WTC11 (cell line): ENCODE results near the gene HYCC2. TPM values are rescaled to one million over a fixed set of nuclear protein-coding genes. Genes with fewer than 3 reads are reported as not detected.

Experiments used
- ATAC-seq: fragments of 200-7000 bp; cut with Tn5 transposase; 2 replicates; pipeline ENCODE4 v1.10.0; 2021; ENCODE audit warnings: mild to moderate bottlenecking, moderate library complexity
- CTCF ChIA-PET: fragments of 300-600 bp; sonication (Branson Sonifier 250); formaldehyde crosslinking; loops from one replicate; lab custom pipeline; 2021; ENCODE audit warnings: antibody characterized with exemption; lab: Charles Lee
- POLR2A ChIA-PET: fragments of 350-600 bp; sonication (Branson Sonifier 250); formaldehyde crosslinking; loops from one replicate; lab custom pipeline; 2021; ENCODE audit warnings: antibody characterized with exemption; lab: Charles Lee
- DNase-seq: peaks from one replicate; pipeline ENCODE4 v3.0.0; 2021; ENCODE audit warnings: low spot score
- H3K27ac Mint-ChIP-seq: 2 replicates; pipeline ENCODE4 v1.8.0; 2021; ENCODE audit warnings: mixed read lengths
- H3K27me3 Mint-ChIP-seq: 2 replicates; pipeline ENCODE4 v1.8.0; 2021; ENCODE audit warnings: low read depth, mild to moderate bottlenecking, moderate library complexity, mixed read lengths
- H3K36me3 Mint-ChIP-seq: 2 replicates; pipeline ENCODE4 v1.8.0; 2021; ENCODE audit warnings: mixed read lengths
- H3K4me1 Mint-ChIP-seq: 2 replicates; pipeline ENCODE4 v1.8.0; 2022; ENCODE audit warnings: mixed read lengths
- H3K4me3 Mint-ChIP-seq: 2 replicates; pipeline ENCODE4 v1.8.0; 2021; ENCODE audit warnings: mild to moderate bottlenecking, moderate library complexity, mixed read lengths
- H3K9me3 Mint-ChIP-seq: 2 replicates; pipeline ENCODE4 v1.8.0; 2021; ENCODE audit warnings: mixed read lengths
- ARID4B ChIP-seq: sonication (generic); formaldehyde crosslinking; IDR thresholded peaks from 2 replicates; pipeline ENCODE4 v1.8.0; 2023; ENCODE audit warnings: missing genetic modification reagents, mild to moderate bottlenecking, borderline replicate concordance
- ATF2 ChIP-seq: sonication (generic); formaldehyde crosslinking; IDR thresholded peaks from 2 replicates; pipeline ENCODE4 v1.8.1; 2022; ENCODE audit warnings: low read depth, missing genetic modification reagents, borderline replicate concordance
- GRHL2 ChIP-seq: fragments of 250-450 bp; sonication (Bioruptor Pico); IDR thresholded peaks from 2 replicates; pipeline ENCODE4 v1.8.0; 2022; ENCODE audit warnings: mild to moderate bottlenecking, moderate library complexity; ENCODE audit not compliant: insufficient replicate concordance, severe bottlenecking
- JAZF1 ChIP-seq: fragments of 250-450 bp; sonication (Bioruptor Pico); IDR thresholded peaks from 2 replicates; pipeline ENCODE4 v1.9.0; 2021; ENCODE audit warnings: moderate library complexity, mild to moderate bottlenecking, inconsistent platforms
- KAT7 ChIP-seq: sonication (generic); formaldehyde crosslinking; IDR thresholded peaks from 2 replicates; pipeline ENCODE4 v1.8.1; 2023; ENCODE audit warnings: missing genetic modification reagents, mild to moderate bottlenecking, borderline replicate concordance
- NR2C2 ChIP-seq: sonication (generic); formaldehyde crosslinking; IDR thresholded peaks from 2 replicates; pipeline ENCODE4 v1.8.0; 2022; ENCODE audit warnings: mild to moderate bottlenecking, missing genetic modification reagents
- RELA ChIP-seq: sonication (generic); formaldehyde crosslinking; IDR thresholded peaks from 2 replicates; pipeline ENCODE4 v1.8.1; 2022; ENCODE audit warnings: missing genetic modification reagents, mild to moderate bottlenecking, borderline replicate concordance
- USF2 ChIP-seq: sonication (generic); formaldehyde crosslinking; IDR thresholded peaks from 2 replicates; pipeline ENCODE4 v1.8.1; 2023; ENCODE audit warnings: mild to moderate bottlenecking, missing genetic modification reagents, moderate library complexity
- ZNF121 ChIP-seq: sonication (generic); formaldehyde crosslinking; IDR thresholded peaks from 2 replicates; pipeline ENCODE4 v1.8.0; 2023; ENCODE audit warnings: missing genetic modification reagents
- ZNF396 ChIP-seq: fragments of 250-450 bp; sonication (Bioruptor Pico); IDR thresholded peaks from 2 replicates; pipeline ENCODE4 v1.8.0; 2021; ENCODE audit warnings: mild to moderate bottlenecking, moderate library complexity, borderline replicate concordance
- ZNF423 ChIP-seq: fragments of 250-450 bp; sonication (Bioruptor Pico); IDR thresholded peaks from 2 replicates; pipeline ENCODE4 v2.1.2; 2022; ENCODE audit warnings: mild to moderate bottlenecking, moderate library complexity
- ZNF512 ChIP-seq: sonication (generic); formaldehyde crosslinking; IDR thresholded peaks from 2 replicates; pipeline ENCODE4 v1.8.1; 2022; ENCODE audit warnings: missing genetic modification reagents, borderline replicate concordance
- ZNF671 ChIP-seq: fragments of 250-450 bp; sonication (Bioruptor Pico); IDR thresholded peaks from 2 replicates; pipeline ENCODE4 v1.8.0; 2021; ENCODE audit warnings: mild to moderate bottlenecking
- total RNA-seq: library from RNA; stranded (reverse); gene quantifications from 3 replicates; pipeline ENCODE4 v1.2.3, GENCODE V29; 2021

The HYCC2 gene
- total RNA-seq, 1 experiment from 2014 or later, result 10.4 TPM

GRCh38 chr2:201073071-201073470 is 1.6 kb upstream of the HYCC2 start:
- CTCF ChIA-PET, result interaction anchor here (3.3 kb wide), 1 partner anchor 85 kb away, joined by 15 read pairs; no protein-coding TSS in a partner anchor
- DNase-seq (no peak), ATAC-seq (no peak)
- Mint-ChIP-seq H3K4me1 (peaks cover 17% of the 10 kb centered on the region), H3K27me3 (no peaks in the 10 kb centered on the region), H3K4me3 (peak overlapping the region; percentile 95), H3K36me3 (no peaks in the 10 kb centered on the region), H3K9me3 (no peaks in the 10 kb centered on the region), H3K27ac (peak overlapping the region; percentile 32; the same call in 1 of the 2 replicates)
- POLR2A ChIA-PET, result no interaction called here
- TF ChIP-seq USF2 (CRISPR knock-in tag), result no peak
- TF ChIP-seq ARID4B, result no peak
- TF ChIP-seq ZNF671 (CRISPR knock-in tag), result no peak
- TF ChIP-seq NR2C2 (CRISPR knock-in tag), result no peak
- TF ChIP-seq ATF2 (CRISPR knock-in tag), result no peak

GRCh38 chr2:201072201-201072530 is 695 bp upstream of the HYCC2 start:
- no peak for ATAC-seq
- no peak for DNase-seq
- CTCF ChIA-PET, result interaction anchor here (1.2 to 3.3 kb wide), 2 partner anchors 86 to 160 kb away, joined by 4 to 15 read pairs; no protein-coding TSS in a partner anchor
- Mint-ChIP-seq H3K36me3 (no peaks in the 10 kb centered on the region), H3K27me3 (no peaks in the 10 kb centered on the region), H3K4me1 (peaks cover 17% of the 10 kb centered on the region), H3K9me3 (no peaks in the 10 kb centered on the region), H3K4me3 (peak overlapping the region; percentile 95), H3K27ac (peak overlapping the region; percentile 93)
- POLR2A ChIA-PET, result no interaction called here
- TF ChIP-seq ATF2 (CRISPR knock-in tag) (no peak), ZNF423 (CRISPR knock-in tag) (no peak), ZNF396 (CRISPR knock-in tag) (no peak), ZNF671 (CRISPR knock-in tag) (no peak), GRHL2 (CRISPR knock-in tag) (no peak), ZNF121 (CRISPR knock-in tag) (no peak), ZNF512 (CRISPR knock-in tag) (no peak), KAT7 (CRISPR knock-in tag) (no peak), JAZF1 (CRISPR knock-in tag) (no peak), RELA (CRISPR knock-in tag) (no peak)
